ENCODE measurements around the gene CERS6. TPM values are rescaled to one million over a fixed set of nuclear protein-coding genes. Genes with fewer than 3 reads are reported as not detected.

The CERS6 gene
- total and polyA plus RNA-seq, 10 of the 15 experiments (the other 5 are each of a cell fraction or from before 2014, with no cell fraction given): 1.3 to 20.4 (median 14.1) TPM

GRCh38 chr2:168784993-168785392, 328.9 kb downstream of the CERS6 start:
- no peaks in the 10 kb centered on the region for H3K79me2 ChIP-seq (ENCODE audit: control insufficient read depth, insufficient read depth, low read length)
- CTCF ChIA-PET: interaction anchor here (0.8 kb wide), 1 partner anchor 12 kb away, joined by 3 read pairs; no protein-coding TSS in a partner anchor
- 67% methylated on average over 3 of the region's 3 CpGs for WGBS (ENCODE audit: insufficient coverage, insufficient replicate concordance, low lambda C conversion rate, missing lambda C conversion rate)

More at GRCh38 chr2:168784993-168785392, 328.9 kb downstream of the CERS6 start:
- Histone ChIP-seq H3K4me1 (ENCODE audit: control insufficient read depth, insufficient read depth, low read length) (no peaks in the 10 kb centered on the region), H3K9ac (ENCODE audit: control insufficient read depth, insufficient read depth, low read length) (no peak overlapping the region), H2AFZ (ENCODE audit: control insufficient read depth, low read depth, low read length) (no peak overlapping the region), H4K20me1 (ENCODE audit: control insufficient read depth, insufficient read depth) (no peaks in the 10 kb centered on the region), H3K27ac (ENCODE audit: control insufficient read depth, insufficient read depth) (no peak overlapping the region), H3K36me3 (ENCODE audit: control insufficient read depth in 2 of 2, insufficient read depth in 2 of 2, low read length in 1 of 2) (no peaks in the 10 kb centered on the region), H3K9me3 (replicated peaks; ENCODE audit: control insufficient read depth, insufficient read depth, low read length) (no peaks in the 10 kb centered on the region), H3K4me2 (ENCODE audit: control insufficient read depth, insufficient read depth) (no peak overlapping the region), H3K4me3 (no peak overlapping the region), H3K27me3 (replicated peaks in 1 of 2; ENCODE audit: control insufficient read depth in 2 of 2, insufficient read depth in 2 of 2, low read length in 1 of 2) (no peaks in the 10 kb centered on the region)
- DNase-seq (ENCODE audit: low read depth, low spot score) (no peak), ATAC-seq (no peak), FAIRE-seq (no peak)
- TF ChIP-seq ESRRA (IDR thresholded peaks at IDR 0.05; ENCODE audit: low read length) (no peak), ZNF592 (IDR thresholded peaks at IDR 0.05) (no peak), SREBF2 (IDR thresholded peaks at IDR 0.05; ENCODE audit: low read length) (no peak), POU2F2 (IDR thresholded peaks at IDR 0.05; ENCODE audit: borderline replicate concordance, low read depth, low read length) (no peak), BMI1 (IDR thresholded peaks at IDR 0.05; ENCODE audit: borderline replicate concordance) (no peak), TAF1 (IDR thresholded peaks at IDR 0.05; ENCODE audit: borderline replicate concordance, low read depth, low read length) (no peak), IRF4 (IDR thresholded peaks at IDR 0.05; ENCODE audit: low read depth, low read length) (no peak), NBN (IDR thresholded peaks at IDR 0.05) (no peak), SIN3A (IDR thresholded peaks at IDR 0.05; ENCODE audit: low read depth, low read length) (no peak), ZBTB4 (CRISPR knock-in tag; IDR thresholded peaks at IDR 0.05) (no peak), ZZZ3 (IDR thresholded peaks at IDR 0.05; ENCODE audit: control insufficient read depth, insufficient read length, low read depth) (no peak), SUZ12 (IDR thresholded peaks at IDR 0.05; ENCODE audit: unreplicated experiment) (no peak), ELK1 (IDR thresholded peaks at IDR 0.05; ENCODE audit: low read depth, low read length) (no peak), CREB1 (IDR thresholded peaks at IDR 0.05; ENCODE audit: low read depth) (no peak), POLR2AphosphoS2 (IDR thresholded peaks at IDR 0.05; ENCODE audit: low read depth, low read length) (no peak), SPI1 (IDR thresholded peaks at IDR 0.05; ENCODE audit: borderline replicate concordance, insufficient read depth, low read depth, low read length) (no peak)
- intact Hi-C loops (cut with micrococcal nuclease; ENCODE audit: unreplicated experiment): no loop called here
- SMC1A ChIA-PET (ENCODE audit: uncharacterized antibody, unreplicated experiment): interaction anchor here (1.0 kb wide), 1 partner anchor 163 kb away, joined by 3 read pairs; no protein-coding TSS in a partner anchor
- POLR2A ChIA-PET: no interaction called here
- RAD21 ChIA-PET (ENCODE audit: unreplicated experiment): no interaction called here
- BruUV-seq (replicated peaks): no TSS peak
- in situ Hi-C loops (cut with MboI): no loop called here

All from GM12878 (cell line).